Pancreas (tissue), 10 donors: ENCODE data around the gene C1QL1. TPM values are rescaled to one million over a fixed set of nuclear protein-coding genes. Genes with fewer than 3 reads are reported as not detected.
A peak's percentile ranks its signal among the peaks of the same experiment; 100 is the strongest.

ENCODE experiments used
- ATAC-seq, 4 donors: fragments of 200-7000 bp; cut with Tn5 transposase; one replicate each; pipeline versions ENCODE4 v1.8.0 to v1.9.1; 2020; ENCODE audit warnings: mild to moderate bottlenecking in 4 of 4, moderate library complexity in 4 of 4
- DNase-seq, 6 donors: peaks; one replicate each; pipeline ENCODE4 v3.0.0-alpha.2; 2020
- FAIRE-seq: peaks from 2 replicates; lab custom pipeline; 2012; peaks lifted over from hg19 to GRCh38; lab: Jason Lieb, UNC
- H3K27ac ChIP-seq, 4 donors: fragments of 200-600 bp; sonication (generic); 1 replicate in 3 of 4; 2 replicates in 1 of 4; pipeline versions ENCODE4 v1.5.0 to v1.8.0; 2020
- H3K27me3 ChIP-seq, 4 donors: fragments of 200-600 bp; one replicate each; pipeline ENCODE4 v1.8.0; 2021
- H3K36me3 ChIP-seq, 3 donors: fragments of 200-600 bp; sonication (generic) in 1 of 3; one replicate each; pipeline versions ENCODE4 v1.5.0 to v1.8.0; 2020 to 2021
- H3K4me1 ChIP-seq, 3 donors: fragments of 200-600 bp; one replicate each; pipeline ENCODE4 v1.8.0; 2021
- H3K4me3 ChIP-seq, 4 donors: fragments of 200-600 bp; sonication (generic) in 2 of 4; one replicate each; pipeline versions ENCODE4 v1.5.0 to v1.8.0; 2020 to 2021
- H3K9me3 ChIP-seq, 4 donors: fragments of 200-600 bp; one replicate each; pipeline ENCODE4 v1.8.0; 2021
- CTCF ChIP-seq, 4 donors: fragments of 200-600 bp; sonication (generic) in 3 of 4; IDR thresholded peaks; one replicate each; pipeline versions ENCODE4 v1.5.0 to v1.8.0; 2021; ENCODE audit warnings: antibody characterized with exemption in 4 of 4
- WGBS, 2 donors: extraction: QIAGEN DNeasy Blood & Tissue Kit; methylation state at CpG; one replicate each; pipeline ENCODE4 v1.1.7; 2013; 5-methylcytosine and 5-hydroxymethylcytosine counted together
- intact Hi-C, 3 donors: fragments of 100-400 bp; cut with DNase I; formaldehyde crosslinking; loops; one replicate each; pipeline versions ENCODE4 v1.11.1 to v1.14.2; 2022
- microRNA-seq, 2 donors: library from miRNA; unstranded; fragments of <30 nt; microRNA quantifications; one replicate each; pipeline versions ENCODE4 to v1.1.0, GENCODE V29; 2019 to 2020
- polyA plus RNA-seq, 2 donors: library from polyadenylated mRNA; stranded (reverse); fragments of 200-250 nt; gene quantifications; one replicate each; pipeline ENCODE4 v1.2.3, GENCODE V29; 2013
- total RNA-seq, 6 donors: library from RNA; stranded (reverse); fragmentation: NEBNext Ultra II Directional in 4 of 6; extraction: Animal tissue kit (Norgen Biotek cat#: 25700) in 4 of 6; gene quantifications; one replicate each; pipeline versions ENCODE4 v1.2.1 to v1.2.4, GENCODE V29; 2021 to 2023
- donor health status: healthy with polysubstance abuse.
- donor health status: DM: no; HTN: no; CAD: no; lungs with moderate emphysema.
- donor health status: DM: no; HTN: no; CAD: no.
- donor health status: control.
- donor health status: control.
- donor health status: Bipolar disorder and iron deficiency.
- donor health status: DM: yes; HTN: yes; CAD: no.
- donor health status: DM: no; HTN: no; CAD: no.
- donor health status: DM: no; HTN: no; CAD: no.
- donor health status: DM: yes; HTN: yes; CAD: no.

The C1QL1 gene
- total and polyA plus RNA-seq, 8 donors, result 0.92 to 29.3 (median 3.5) TPM

- ATAC-seq, result peak; percentile 78 to 91 (median 84)
- FAIRE-seq, result no peak
- Histone ChIP-seq H3K27ac (no peak overlapping the region), H3K9me3 (no peaks in the 10 kb centered on the region), H3K4me3 (peak overlapping the region in 2 of 4 donors; percentile 25 to 43), H3K4me1 (peaks cover 0 to 4% (median 0%) of the 10 kb centered on the region in 3 donors), H3K27me3 (no peaks in the 10 kb centered on the region), H3K36me3 (no peaks in the 10 kb centered on the region)
- peak; percentile 50 to 85 (median 66) for DNase-seq
- TF ChIP-seq CTCF (IDR thresholded peaks at IDR 0.05), result peak; percentile 25 to 44 (median 36)
- intact Hi-C loops, result loop anchor here in 1 of 3 donors (10.0 kb wide), 1 partner anchor 183 kb away; no protein-coding TSS in a partner anchor
- 8% methylated on average over 56 of the region's 56 CpGs for WGBS, 2 donors
Measured at GRCh38 chr17:44911133-44912001, 56.7 kb downstream of the C1QL1 start.

DNA sequence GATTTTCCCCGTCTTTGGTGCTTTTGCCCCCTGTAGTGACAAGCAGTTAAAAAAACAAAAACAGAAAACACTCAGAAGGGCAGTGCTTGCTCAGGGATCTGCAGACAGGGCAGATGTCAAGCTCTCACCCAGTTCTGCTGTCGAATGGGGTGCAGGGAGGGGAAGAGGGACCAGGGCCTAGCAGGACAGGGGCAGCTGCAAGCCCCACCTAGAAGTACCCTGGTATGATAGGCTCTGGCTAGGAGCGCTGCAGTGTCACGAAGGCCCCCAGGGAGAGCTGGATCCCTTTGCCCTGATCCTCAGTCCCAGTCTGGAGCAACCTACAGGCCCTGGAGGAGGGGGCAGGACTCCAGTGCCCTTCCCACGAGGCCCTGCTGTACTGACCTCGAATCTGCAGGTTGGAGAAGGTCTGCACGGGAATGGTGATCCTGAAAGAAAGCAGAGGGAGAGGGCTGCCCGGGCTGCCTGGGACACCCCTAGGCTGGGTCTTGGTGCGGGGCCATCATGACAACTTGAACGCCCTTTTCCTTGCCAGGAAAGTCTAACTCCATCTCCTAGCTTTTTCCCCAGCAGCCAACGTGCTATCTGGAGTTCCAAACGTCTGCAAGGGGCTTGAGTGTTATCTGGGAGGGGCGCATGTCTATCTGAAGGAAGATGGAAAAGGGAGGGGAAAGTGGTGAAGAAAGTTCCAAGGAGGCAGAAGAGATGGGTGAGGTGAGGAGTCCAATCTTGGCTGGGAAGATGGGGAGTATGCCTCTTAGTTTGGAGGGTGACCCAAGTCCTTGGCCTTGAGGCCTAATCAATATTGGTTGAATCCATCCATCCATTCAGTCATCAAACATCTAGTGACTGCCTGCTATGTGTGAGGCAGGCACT is 57.6 kb downstream of the C1QL1 start:
- ATAC-seq (no peak), DNase-seq (no peak), FAIRE-seq (no peak)
- intact Hi-C loops, result loop anchor here in 1 of 3 donors (10.0 kb wide), 1 partner anchor 184 kb away; no protein-coding TSS in a partner anchor
- Histone ChIP-seq H3K27me3 (no peaks in the 10 kb centered on the region), H3K4me1 (peaks cover 0 to 4% (median 0%) of the 10 kb centered on the region in 3 donors), H3K9me3 (no peaks in the 10 kb centered on the region), H3K4me3 (no peak overlapping the region), H3K27ac (no peak overlapping the region), H3K36me3 (no peaks in the 10 kb centered on the region)
- TF ChIP-seq CTCF (IDR thresholded peaks at IDR 0.05), result no peak
- WGBS, 2 donors, result 68 to 69% methylated on average over 13 of the region's 13 CpGs

Small RNA genes lying within 50 kb of the gene (microRNA-seq; reads per million reads assigned to microRNA genes)
- 0 to 0.39 reads per million in 2 donors for gene MIR6783

Other genes starting within 250 kb of the C1QL1 start
- gene ADAM11, start 209.3 kb downstream of the C1QL1 start, total RNA-seq, result under 1 TPM; 0.03 to 0.23 (median 0.15) TPM
- under 1 TPM; 0.34 to 0.40 TPM for gene ADAM11, start 209.3 kb downstream of the C1QL1 start, polyA plus RNA-seq
- 1 to 10 TPM in 4 of 6 donors, under 1 TPM in 2; 0.58 to 3.1 (median 1.1) TPM for gene GJC1, start 138.0 kb downstream of the C1QL1 start, total RNA-seq
- 1 to 10 TPM in 1 of 2 donors, under 1 TPM in 1; 0.84 to 2.0 TPM for gene GJC1, start 138.0 kb downstream of the C1QL1 start, polyA plus RNA-seq
- gene HIGD1B, start 120.4 kb downstream of the C1QL1 start, total RNA-seq, result 1 to 10 TPM in 2 of 6 donors, under 1 TPM in 3, not detected in 1; 0.35 to 2.2 (median 0.87) TPM
- gene HIGD1B, start 120.4 kb downstream of the C1QL1 start, polyA plus RNA-seq, result 10 to 100 TPM in 1 of 2 donors, 1 to 10 TPM in 1; 1.4 to 14.6 TPM
- gene EFTUD2, start 68.9 kb downstream of the C1QL1 start, total RNA-seq, result 10 to 100 TPM; 26.3 to 42.7 (median 38.8) TPM
- 10 to 100 TPM; 18.8 to 25.8 TPM for gene EFTUD2, start 68.9 kb downstream of the C1QL1 start, polyA plus RNA-seq
- gene GFAP, start 52.8 kb downstream of the C1QL1 start, total RNA-seq, result 1 to 10 TPM in 2 of 6 donors, under 1 TPM in 4; 0.12 to 2.2 (median 0.43) TPM
- gene GFAP, start 52.8 kb downstream of the C1QL1 start, polyA plus RNA-seq, result 1 to 10 TPM; 1.1 to 2.2 TPM
- under 1 TPM in 5 of 6 donors, not detected in 1; 0.05 to 0.53 (median 0.22) TPM for gene KIF18B, start 20.5 kb downstream of the C1QL1 start, total RNA-seq
- under 1 TPM; 0.05 to 0.11 TPM for gene KIF18B, start 20.5 kb downstream of the C1QL1 start, polyA plus RNA-seq
- gene DCAKD, start 83.3 kb upstream of the C1QL1 start, total RNA-seq, result 10 to 100 TPM in 5 of 6 donors, 1 to 10 TPM in 1; 9.3 to 19.2 (median 12.1) TPM
- gene DCAKD, start 83.3 kb upstream of the C1QL1 start, polyA plus RNA-seq, result 10 to 100 TPM in 1 of 2 donors, 1 to 10 TPM in 1; 9.8 to 14.1 TPM
- 10 to 100 TPM; 31.7 to 66.5 (median 43.6) TPM for gene NMT1, start 93.0 kb upstream of the C1QL1 start, total RNA-seq
- gene NMT1, start 93.0 kb upstream of the C1QL1 start, polyA plus RNA-seq, result 10 to 100 TPM; 27.0 to 37.9 TPM
- gene PLCD3, start 164.2 kb upstream of the C1QL1 start, total RNA-seq, result 1 to 10 TPM; 4.6 to 9.9 (median 8.0) TPM
- 10 to 100 TPM in 1 of 2 donors, 1 to 10 TPM in 1; 8.2 to 10.6 TPM for gene PLCD3, start 164.2 kb upstream of the C1QL1 start, polyA plus RNA-seq
- 10 to 100 TPM; 10.6 to 17.8 (median 12.1) TPM for gene ACBD4, start 167.4 kb upstream of the C1QL1 start, total RNA-seq
- gene ACBD4, start 167.4 kb upstream of the C1QL1 start, polyA plus RNA-seq, result 10 to 100 TPM; 37.3 to 39.0 TPM
- 10 to 100 TPM in 5 of 6 donors, 1 to 10 TPM in 1; 6.8 to 16.2 (median 12.0) TPM for gene HEXIM1, start 180.2 kb upstream of the C1QL1 start, total RNA-seq
- gene HEXIM1, start 180.2 kb upstream of the C1QL1 start, polyA plus RNA-seq, result 10 to 100 TPM; 10.9 to 17.2 TPM
- gene HEXIM2, start 193.6 kb upstream of the C1QL1 start, total RNA-seq, result 1 to 10 TPM; 4.0 to 8.3 (median 6.2) TPM
- gene HEXIM2, start 193.6 kb upstream of the C1QL1 start, polyA plus RNA-seq, result 10 to 100 TPM in 1 of 2 donors, 1 to 10 TPM in 1; 7.3 to 10.9 TPM